ENCODE data around the gene SLC39A3. TPM values are rescaled to one million over a fixed set of nuclear protein-coding genes. Genes with fewer than 3 reads are reported as not detected.

The SLC39A3 gene
- total RNA-seq, 1 donor from 2014 or later, result 20.4 TPM

DNA sequence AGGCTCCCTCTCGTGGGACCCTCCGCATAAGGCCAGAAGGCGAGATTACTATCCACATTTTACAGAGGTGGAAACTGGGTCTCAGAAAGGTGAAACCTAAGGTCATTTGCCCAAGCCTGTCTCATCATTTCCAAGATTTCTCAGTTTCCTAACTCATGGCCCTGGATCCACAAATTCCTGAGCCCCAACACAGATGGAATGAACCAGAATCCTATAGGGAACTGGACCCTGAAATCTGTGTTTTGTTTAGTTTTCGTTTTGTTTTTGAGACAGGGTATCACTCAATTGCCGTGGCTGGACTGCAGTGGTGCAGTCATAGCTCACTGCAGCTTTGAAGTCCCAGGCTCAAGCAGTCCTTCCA, 36.8 kb downstream of the SLC39A3 start:
- no peak for DNase-seq

DNA sequence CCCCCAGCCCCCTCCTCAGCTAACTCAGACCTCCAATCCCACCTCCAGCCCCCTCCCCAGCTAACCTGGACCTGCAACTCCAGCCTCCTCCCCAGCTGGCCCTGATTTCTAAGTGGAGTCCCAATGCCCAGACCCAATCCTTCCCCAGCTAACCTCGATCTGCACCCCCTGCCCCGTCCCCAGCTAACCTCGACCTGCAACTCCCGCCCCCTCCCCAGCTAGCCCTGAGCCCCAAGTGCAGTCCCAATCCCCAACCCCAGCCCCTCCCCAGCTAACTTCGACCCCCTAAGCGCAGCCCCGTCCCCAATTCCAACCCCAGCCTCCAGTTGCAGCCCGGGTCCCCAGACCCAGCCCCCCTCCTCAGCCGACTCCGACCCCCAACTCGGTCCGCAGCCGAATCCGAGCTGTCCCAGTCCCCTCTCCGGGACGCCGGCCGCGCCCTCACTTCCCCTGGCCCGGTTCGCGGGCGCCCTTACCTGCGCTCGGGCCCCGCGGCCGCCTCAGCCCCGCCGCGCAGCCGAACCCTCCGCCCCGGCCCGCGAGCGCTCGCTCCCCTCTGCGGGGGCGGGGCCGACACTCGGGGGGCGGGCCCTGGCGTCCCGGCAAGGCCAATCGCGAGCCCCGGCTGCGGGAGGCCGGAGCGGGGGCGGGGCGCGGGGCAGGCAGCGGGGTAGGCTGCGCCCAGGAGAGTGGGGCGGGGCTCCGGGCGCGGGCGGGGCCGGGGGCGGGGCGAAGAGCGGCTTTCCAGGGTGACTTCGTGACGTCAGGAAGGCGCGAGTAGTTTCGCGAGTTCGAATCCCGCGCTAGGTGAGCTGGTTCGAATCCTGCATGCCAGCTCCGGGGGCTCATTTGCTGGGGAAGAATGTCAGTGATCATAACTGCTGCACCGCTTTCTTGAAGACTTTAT, 37.4 kb downstream of the SLC39A3 start, which contains the start of gene GNG7:
Gene GNG7 (minus strand): TSS at position 525 of the 907 bp plus-strand sequence. CDS start 182,006 bp downstream, outside the sequence.
- peak; percentile 93 for DNase-seq

DNA sequence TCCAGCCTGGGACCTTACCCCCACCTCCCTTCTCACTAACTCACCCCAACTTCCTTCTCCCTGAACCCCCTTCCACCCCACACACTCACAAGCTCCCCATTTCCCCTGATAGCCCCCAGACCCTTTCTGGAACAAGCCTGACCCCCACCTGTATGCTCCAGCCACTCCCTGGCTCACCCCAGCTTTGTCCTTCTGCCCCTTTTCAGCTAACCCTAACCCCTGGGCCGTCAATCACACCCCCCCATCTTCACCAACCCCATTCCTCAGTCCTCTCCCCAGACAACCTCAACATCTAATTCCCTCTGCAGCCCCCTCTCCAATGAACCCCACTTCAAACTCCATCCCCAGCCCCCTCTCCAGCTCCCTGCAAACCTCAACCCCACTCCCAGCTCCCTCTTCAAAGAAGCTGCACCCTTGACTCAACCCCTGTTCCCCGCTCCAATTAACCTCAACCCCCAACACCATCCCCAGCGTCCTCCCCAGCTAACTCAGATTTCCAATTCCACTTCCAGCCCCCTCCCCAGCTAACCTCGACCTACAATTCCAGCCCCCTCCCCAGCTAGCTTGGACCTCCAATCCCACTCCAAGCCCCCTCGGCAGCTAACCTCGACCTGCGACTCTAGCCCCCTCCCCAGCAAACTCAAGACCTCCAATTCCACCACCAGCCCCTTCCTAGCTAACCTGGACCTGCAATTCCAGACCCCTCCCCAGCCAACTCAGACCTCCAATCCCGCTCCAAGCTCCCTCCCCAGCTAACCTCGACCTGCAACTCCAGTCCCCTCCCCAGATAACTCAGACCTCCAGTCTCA, 38.3 kb downstream of the SLC39A3 start:
- no peak for DNase-seq

DNA sequence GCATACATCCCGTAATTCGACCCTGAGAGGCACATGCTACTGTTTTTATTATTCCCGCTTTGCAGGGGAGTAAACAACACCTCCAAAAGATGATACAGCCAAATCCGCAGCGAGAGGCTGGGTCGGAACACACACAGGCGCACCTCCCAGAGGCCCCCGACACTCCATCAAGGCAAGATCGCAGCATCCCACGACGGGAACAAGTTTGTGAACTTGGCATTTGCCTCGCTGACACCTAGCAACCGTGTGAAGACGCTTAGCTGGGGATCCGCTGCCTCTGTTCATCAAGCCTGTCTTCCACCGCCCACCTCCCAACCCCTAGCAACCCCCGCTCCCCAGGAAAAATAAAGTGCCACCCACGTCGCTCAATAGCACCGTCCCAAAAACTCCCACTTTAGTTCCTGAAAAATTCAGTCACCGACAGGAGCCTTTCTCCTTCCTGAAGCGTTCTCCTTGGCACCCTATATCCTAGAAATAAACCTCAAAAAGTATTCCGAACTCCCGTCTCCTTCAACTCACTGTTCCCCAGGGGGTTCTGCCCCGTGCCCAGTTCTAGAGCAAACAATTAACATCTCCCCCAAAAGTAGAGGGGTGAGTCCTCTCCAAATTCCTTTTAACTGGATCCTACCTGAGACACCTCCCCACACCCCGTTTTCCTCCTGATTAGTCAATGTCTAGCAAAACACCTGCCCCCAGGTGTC, 39.0 kb downstream of the SLC39A3 start:
- DNase-seq, result no peak

DNA sequence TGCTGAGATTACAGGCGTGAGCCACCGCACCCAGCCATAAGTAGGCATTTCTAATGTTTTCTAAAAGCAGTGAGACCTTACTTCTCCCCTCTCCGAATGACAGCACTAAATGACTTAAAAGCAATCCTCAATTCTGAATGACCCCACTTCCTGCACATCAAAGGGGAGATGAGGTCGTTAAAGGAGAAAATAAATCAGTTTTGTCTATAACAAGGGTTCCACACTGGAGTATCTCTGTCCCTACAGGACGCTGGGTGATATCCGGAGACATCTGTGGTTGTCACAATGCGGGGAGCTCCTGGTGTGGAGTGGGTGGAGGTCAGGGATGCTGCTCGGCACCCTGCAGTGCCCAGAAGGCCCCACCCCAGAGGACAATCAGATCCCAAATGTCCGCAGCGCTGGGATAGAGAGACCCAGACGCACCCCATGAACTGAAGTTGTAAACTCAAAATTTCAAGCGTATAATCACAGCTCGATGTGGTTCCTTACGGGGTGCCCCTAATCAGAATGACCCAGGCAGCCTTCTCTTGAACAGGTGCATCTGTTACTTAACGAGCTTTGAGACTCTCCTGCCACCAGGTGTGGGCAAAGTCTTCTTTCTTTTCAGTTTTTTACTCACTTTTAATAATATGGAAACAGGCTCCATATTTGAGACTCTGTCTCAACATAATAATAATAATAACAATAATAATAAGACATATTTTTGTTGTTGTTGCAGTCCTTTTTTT, 40.2 kb downstream of the SLC39A3 start:
- DNase-seq, result no peak

DNA sequence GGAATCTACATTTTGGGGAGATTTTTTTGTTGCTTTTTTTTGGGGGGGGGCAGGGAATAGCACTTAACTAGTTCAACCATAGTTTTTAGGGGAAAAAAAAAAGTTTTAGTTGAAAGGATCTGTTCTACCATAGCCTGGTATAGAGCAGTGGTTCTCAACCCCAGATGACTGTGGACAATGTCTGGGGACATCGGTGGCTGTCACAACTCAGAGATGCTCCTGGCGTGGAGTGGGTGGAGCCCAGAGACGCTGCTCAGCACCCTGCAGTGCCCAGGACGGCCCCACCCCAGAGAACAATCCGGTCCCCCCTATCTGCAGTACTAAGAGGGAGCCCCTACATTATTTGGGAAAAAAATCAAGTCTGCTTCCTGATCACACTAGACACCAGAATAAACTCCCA, 45.6 kb downstream of the SLC39A3 start:
- DNase-seq, result no peak

DNA sequence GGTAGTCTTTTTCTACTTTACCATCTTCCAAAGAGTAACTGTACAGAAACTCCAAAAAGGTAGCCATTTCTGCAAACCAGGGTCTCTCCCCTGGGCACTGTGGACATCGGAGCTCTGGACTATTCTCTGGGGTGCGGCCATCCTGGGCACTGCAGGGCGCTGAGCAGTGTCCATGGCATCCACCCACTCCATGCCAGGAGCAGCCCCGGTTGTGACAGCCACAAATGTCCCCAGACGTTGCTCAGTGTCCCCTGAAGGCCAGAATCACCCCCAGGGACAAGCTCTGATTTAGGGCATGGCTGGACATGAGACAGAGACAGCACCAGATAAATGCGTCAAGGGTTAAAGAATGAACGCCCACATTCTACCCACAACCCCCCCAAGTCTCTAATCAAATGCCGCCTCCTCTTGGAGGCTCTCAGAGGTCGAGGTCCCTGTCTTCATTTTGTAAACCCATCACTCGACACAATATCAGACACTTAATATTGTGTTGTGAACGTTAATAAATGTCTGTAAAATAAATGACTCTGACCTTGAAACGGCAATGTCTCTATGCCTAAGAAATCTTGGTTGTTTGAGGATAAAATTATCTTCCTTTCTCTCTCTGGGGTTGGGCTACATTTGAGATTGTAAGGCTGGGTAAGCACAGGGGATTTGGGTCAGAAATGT, 46.2 kb downstream of the SLC39A3 start:
- DNase-seq, result no peak

DNA sequence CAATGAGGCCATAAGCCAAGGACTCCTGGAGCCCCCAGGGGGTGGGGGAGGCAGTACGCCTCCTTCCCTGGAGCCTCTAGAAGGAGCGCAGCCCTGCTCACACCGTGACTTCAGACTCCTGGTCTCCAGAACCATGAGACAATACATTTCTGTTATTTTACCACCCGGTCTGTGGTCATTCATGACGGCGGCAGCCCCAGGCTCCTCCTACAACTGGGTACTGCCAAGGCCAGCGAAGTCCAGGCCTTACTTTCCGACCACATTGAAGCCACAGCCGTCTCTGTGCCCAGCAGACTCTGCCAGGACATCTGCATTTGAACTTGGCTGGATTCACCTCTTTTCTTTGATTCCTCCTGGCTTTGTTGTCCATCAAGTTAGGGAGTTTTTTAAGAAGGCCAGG, 47.9 kb downstream of the SLC39A3 start:
- peak; percentile 66 for DNase-seq

DNA sequence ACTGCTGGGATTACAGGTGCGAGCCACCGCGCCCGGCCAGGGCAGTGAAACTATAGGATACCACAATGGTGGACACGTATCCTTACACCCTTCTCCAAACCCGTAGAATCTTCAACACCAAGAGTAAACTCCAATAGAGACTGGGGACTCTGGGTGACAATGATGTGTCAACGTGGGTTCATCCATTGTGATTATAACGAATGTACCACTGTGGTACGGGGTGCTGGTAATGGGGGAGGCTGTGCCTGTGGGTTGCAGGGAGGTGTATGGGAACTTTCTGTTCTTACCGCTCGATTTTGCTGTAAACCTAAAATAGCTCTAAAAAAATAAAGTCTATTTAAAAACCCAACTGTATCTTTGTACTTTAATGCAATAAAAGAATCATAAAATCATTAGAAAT, 49.0 kb downstream of the SLC39A3 start:
- no peak for DNase-seq

DNA sequence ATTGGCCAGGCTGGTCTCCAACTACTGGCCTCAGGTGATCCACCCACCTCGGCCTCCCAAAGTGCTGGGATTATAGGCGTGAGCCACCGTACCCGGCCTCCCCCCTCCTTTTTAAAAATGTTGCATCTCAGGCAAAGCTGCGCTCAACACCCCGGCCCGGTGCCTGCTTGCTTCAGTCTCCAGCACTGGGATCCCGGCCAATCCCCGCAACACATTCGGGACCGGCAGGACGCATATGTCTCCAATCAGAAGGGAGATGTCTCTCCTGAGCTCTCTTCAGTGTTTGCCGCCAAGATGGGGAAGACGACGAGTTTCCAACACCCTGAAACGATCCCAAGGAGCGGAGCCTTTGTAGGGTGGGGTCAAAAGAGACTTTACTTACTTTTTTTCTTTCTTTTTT, 53.5 kb downstream of the SLC39A3 start:
- no peak for DNase-seq

DNA sequence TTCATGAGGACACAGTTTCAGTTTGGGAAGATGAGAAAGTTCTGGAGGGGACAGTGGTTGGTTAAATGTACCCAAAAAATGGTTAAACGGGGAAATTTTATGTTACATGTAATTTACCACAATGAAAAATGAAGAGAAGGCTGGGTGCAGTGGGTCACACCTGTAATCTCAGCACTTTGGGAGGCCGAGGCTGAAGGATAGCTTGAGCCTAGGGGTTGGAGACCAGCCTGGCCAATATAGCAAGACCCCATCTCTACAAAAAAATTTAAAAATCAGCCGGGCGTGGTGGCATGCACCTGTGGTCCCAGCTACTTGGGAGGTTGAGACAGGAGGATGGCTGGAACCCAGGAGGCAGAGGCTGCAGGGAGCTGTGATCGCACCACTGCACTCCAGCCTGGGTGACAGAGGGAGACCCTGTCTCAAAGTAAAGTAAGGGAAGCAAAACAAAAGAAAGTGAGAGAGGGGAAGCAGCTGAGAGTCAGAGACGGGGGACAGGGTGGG, 54.6 kb downstream of the SLC39A3 start:
- no peak for DNase-seq

DNA sequence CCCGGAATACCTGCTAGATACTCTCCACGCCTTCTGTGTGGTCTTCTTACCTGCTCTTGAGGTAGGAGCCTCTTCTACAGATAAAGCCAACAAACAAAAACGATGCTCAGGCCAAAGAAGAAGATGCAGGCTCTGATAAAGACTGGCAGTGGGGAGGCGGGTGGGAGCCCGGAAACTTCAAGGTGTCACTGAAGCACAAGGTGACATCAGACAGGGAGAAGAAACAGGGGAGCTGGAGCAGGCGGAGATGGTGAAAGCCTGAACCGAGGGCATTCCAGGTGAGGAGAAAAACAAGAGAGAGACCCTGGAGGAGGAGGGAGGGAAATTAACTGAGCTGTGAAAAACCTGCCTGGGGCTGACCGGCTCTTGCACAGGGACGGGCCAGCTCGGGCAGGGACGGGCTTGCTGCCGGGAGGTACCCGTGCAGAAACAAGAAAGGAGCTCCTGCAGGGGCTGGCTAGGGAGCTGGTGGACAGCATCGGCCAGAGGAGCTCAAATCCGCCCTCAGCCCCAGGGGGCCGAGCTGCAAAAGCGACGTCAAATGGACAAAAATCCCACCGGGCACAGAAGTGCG, 56.3 kb downstream of the SLC39A3 start:
- no peak for DNase-seq

Other genes starting within 250 kb of the SLC39A3 start
- 4.2 TPM for gene GNG7, start 37.3 kb downstream of the SLC39A3 start, total RNA-seq
- gene DIRAS1, start 18.6 kb downstream of the SLC39A3 start, total RNA-seq, result 23.1 TPM
- 24.2 TPM for gene SGTA, start 43.3 kb upstream of the SLC39A3 start, total RNA-seq
- 40.4 TPM for gene THOP1, start 45.5 kb upstream of the SLC39A3 start, total RNA-seq
- gene ZNF554, start 79.9 kb upstream of the SLC39A3 start, total RNA-seq, result 17.5 TPM
- gene ZNF555, start 101.5 kb upstream of the SLC39A3 start, total RNA-seq, result 20.3 TPM
- 0.16 TPM for gene ZNF556, start 127.3 kb upstream of the SLC39A3 start, total RNA-seq
- 5.0 TPM for gene ZNF57, start 160.9 kb upstream of the SLC39A3 start, total RNA-seq
- gene ZNF77, start 205.0 kb upstream of the SLC39A3 start, total RNA-seq, result 6.4 TPM
- gene TLE6, start 237.5 kb upstream of the SLC39A3 start, total RNA-seq, result 0.16 TPM